GM12878 (cell line): ENCODE measurements around the gene WWP2. TPM values are rescaled to one million over a fixed set of nuclear protein-coding genes. Genes with fewer than 3 reads are reported as not detected.

Source experiments
- ATAC-seq: fragments of 200-7000 bp; cut with Tn5 transposase; 3 replicates; pipeline ENCODE4 v1.9.1; 2020; ENCODE audit warnings: mild to moderate bottlenecking, moderate library complexity
- BruUV-seq: library from RNA; stranded (reverse); fragments of 400-500 nt; replicated peaks from 2 replicates; lab custom pipeline; 2021; lab: Mats Ljungman, UMichigan
- CTCF ChIA-PET: fragments of 300-600 bp; sonication (Branson Sonifier 250); formaldehyde crosslinking; extraction: SDS; loops from one replicate; lab custom pipeline; 2021; ENCODE audit warnings: inconsistent platforms; lab: Yijun Ruan, JAX
- POLR2A ChIA-PET: fragments of 350-600 bp; formaldehyde crosslinking; extraction: SDS; loops from one replicate; lab custom pipeline; 2021; ENCODE audit warnings: inconsistent platforms; lab: Charles Lee
- RAD21 ChIA-PET: fragments of 300-600 bp; sonication (Branson Sonifier 250); formaldehyde crosslinking; loops from one replicate; lab custom pipeline; 2023; ENCODE audit warnings: antibody characterized with exemption; ENCODE audit not compliant: unreplicated experiment; lab: Charles Lee
- SMC1A ChIA-PET: fragments of 300-600 bp; sonication (Branson Sonifier 250); formaldehyde crosslinking; loops from one replicate; lab custom pipeline; 2023; ENCODE audit not compliant: unreplicated experiment, uncharacterized antibody; lab: Charles Lee
- DNase-seq: peaks from one replicate; pipeline ENCODE4 v3.0.0-alpha.2; 2011; ENCODE audit warnings: low read depth, low spot score
- FAIRE-seq: peaks from 3 replicates; lab custom pipeline; 2011; peaks lifted over from hg19 to GRCh38; lab: Jason Lieb, UNC
- H2AFZ ChIP-seq: 2 replicates; pipeline ENCODE4 v1.6.0; 2011; ENCODE audit warnings: low read depth, low read length, control low read depth; ENCODE audit not compliant: control insufficient read depth
- H3K27ac ChIP-seq: 2 replicates; pipeline ENCODE4 v1.5.1; 2011; ENCODE audit warnings: control low read depth; ENCODE audit not compliant: control insufficient read depth, insufficient read depth
- H3K27me3 ChIP-seq, 2 experiments: replicated peaks in 1 of 2; 2 replicates each; pipeline versions ENCODE4 v1.6.0 to v1.6.1; 2011; ENCODE audit warnings: low read length in 1 of 2; ENCODE audit not compliant: control insufficient read depth in 2 of 2, insufficient read depth in 2 of 2
- H3K36me3 ChIP-seq, 2 experiments: 2 replicates each; pipeline ENCODE4 v1.5.1; 2011; ENCODE audit warnings: low read length in 1 of 2; ENCODE audit not compliant: control insufficient read depth in 2 of 2, insufficient read depth in 2 of 2
- H3K4me1 ChIP-seq: 2 replicates; pipeline ENCODE4 v1.6.1; 2011; ENCODE audit warnings: mild to moderate bottlenecking, low read length, moderate library complexity, mixed read lengths; ENCODE audit not compliant: control insufficient read depth, insufficient read depth
- H3K4me2 ChIP-seq: 2 replicates; pipeline ENCODE4 v1.6.0; 2011; ENCODE audit warnings: control low read depth; ENCODE audit not compliant: control insufficient read depth, insufficient read depth
- H3K4me3 ChIP-seq: fragments of 200-600 bp; sonication (generic); 2 replicates; pipeline ENCODE4 v1.5.1; 2016
- H3K79me2 ChIP-seq: 2 replicates; pipeline ENCODE4 v1.6.0; 2011; ENCODE audit warnings: low read length; ENCODE audit not compliant: control insufficient read depth, insufficient read depth
- H3K9ac ChIP-seq: 2 replicates; pipeline ENCODE4 v1.8.0; 2011; ENCODE audit warnings: low read length, control low read depth, mixed read lengths; ENCODE audit not compliant: control insufficient read depth, insufficient read depth
- H3K9me3 ChIP-seq: replicated peaks from 3 replicates; pipeline ENCODE4 v1.5.1; 2011; ENCODE audit warnings: mild to moderate bottlenecking, low read length; ENCODE audit not compliant: control insufficient read depth, insufficient read depth
- H4K20me1 ChIP-seq: 2 replicates; pipeline ENCODE4 v1.6.0; 2011; ENCODE audit not compliant: control insufficient read depth, insufficient read depth
- IRF4 ChIP-seq: IDR thresholded peaks from 2 replicates; pipeline ENCODE4 v1.6.1; 2011; ENCODE audit warnings: low read depth, low read length
- POLR2A ChIP-seq: IDR thresholded peaks from 2 replicates; pipeline ENCODE4 v1.6.1; 2011; ENCODE audit warnings: low read depth, mild to moderate bottlenecking, low read length
- RCOR1 ChIP-seq: conservative IDR thresholded peaks from 2 replicates; pipeline ENCODE4 v1.6.1; 2012; ENCODE audit warnings: low read depth, low read length, improper control_type of control experiment
- STAT1 ChIP-seq: fragments of 450-650 bp; conservative IDR thresholded peaks from 2 replicates; pipeline ENCODE4 v1.6.1; 2014; ENCODE audit warnings: antibody characterized with exemption, mild to moderate bottlenecking
- SUPT20H ChIP-seq: IDR thresholded peaks from 2 replicates; pipeline ENCODE4 v1.6.1; 2011; ENCODE audit warnings: low read depth, mild to moderate bottlenecking, low read length, moderate library complexity, borderline replicate concordance; ENCODE audit not compliant: control insufficient read depth
- TAF1 ChIP-seq: IDR thresholded peaks from 2 replicates; pipeline ENCODE4 v1.6.1; 2011; ENCODE audit warnings: mild to moderate bottlenecking, low read depth, low read length, borderline replicate concordance
- TBL1XR1 ChIP-seq: IDR thresholded peaks from 2 replicates; pipeline ENCODE4 v1.6.1; 2012; ENCODE audit warnings: low read depth, low read length, improper control_type of control experiment
- TCF3 ChIP-seq: IDR thresholded peaks from 2 replicates; pipeline ENCODE4 v1.6.1; 2012; ENCODE audit warnings: low read depth, mild to moderate bottlenecking, low read length, borderline replicate concordance; ENCODE audit not compliant: insufficient read depth
- WGBS: methylation state at CpG from one replicate; pipeline ENCODE4 v1.1.6; 2016; ENCODE audit warnings: low lambda C conversion rate; ENCODE audit not compliant: insufficient replicate concordance, insufficient coverage; ENCODE audit errors: missing lambda C conversion rate; 5-methylcytosine and 5-hydroxymethylcytosine counted together
- in situ Hi-C: fragments of 300-500 bp; cut with MboI; formaldehyde crosslinking; loops from 9 replicates; pipeline ENCODE4 v1.14.3; 2018; ENCODE audit warnings: mixed read lengths
- intact Hi-C: fragments of 100-400 bp; cut with micrococcal nuclease; formaldehyde crosslinking; loops from one replicate; pipeline ENCODE4 v1.14.2; 2022; ENCODE audit not compliant: unreplicated experiment
- polyA plus RNA-seq, 11 experiments: library from polyadenylated mRNA; depleted of rRNA in 4 of 11; unstranded in 6 of 11; stranded (reverse) in 5 of 11; fragments of >200 nt; fragmentation: Nextera tagmentation in 4 of 11; fragmentation: Illumina TruSeq in 1 of 11; extraction: Ambion mirVana in 4 of 11; extraction: Trizol in 1 of 11; gene quantifications; 1 replicate in 1 of 11; 2 replicates in 10 of 11; pipeline versions ENCODE4 v1.2.1 to v1.2.3, GENCODE V29; 2011 to 2016; ENCODE audit warnings: inconsistent platforms in 2 of 11, missing spikeins in 2 of 11, low read depth in 1 of 11
- total RNA-seq, 4 experiments: library from RNA; depleted of rRNA in 3 of 4; stranded (reverse); fragments of >200 nt in 3 of 4; fragmentation: Illumina TruSeq in 1 of 4; extraction: Trizol in 1 of 4; gene quantifications; 2 replicates each; pipeline versions ENCODE4 v1.2.1 to v1.2.3, GENCODE V29; 2013 to 2021
- TF ChIP-seq, protein P1 (sequence below): IDR thresholded peaks from 2 replicates; pipeline ENCODE4 v1.6.1; 2012; ENCODE audit warnings: low read depth, low read length, improper control_type of control experiment
- TF ChIP-seq, protein P2 (sequence below), 3 experiments: IDR thresholded peaks in 2 of 3; conservative IDR thresholded peaks in 1 of 3; 2 replicates each; pipeline ENCODE4 v1.5.1; 2011; ENCODE audit warnings: low read depth in 3 of 3, low read length in 3 of 3, mild to moderate bottlenecking in 3 of 3, control low read depth in 2 of 3, moderate library complexity in 2 of 3, inconsistent platforms in 1 of 3, mixed read lengths in 1 of 3; ENCODE audit not compliant: control insufficient read depth in 2 of 3, insufficient read depth in 1 of 3; ENCODE audit errors: extremely low read depth in 1 of 3
- TF ChIP-seq, protein P3 (sequence below): fragments of 450-650 bp; formaldehyde crosslinking; IDR thresholded peaks from 2 replicates; pipeline ENCODE4 v1.4.0; 2022; ENCODE audit warnings: mild to moderate bottlenecking, moderate library complexity

Gene WWP2
- total and polyA plus RNA-seq, 10 of the 15 experiments (the other 5 are each of a cell fraction or from before 2014, with no cell fraction given), result 2.8 to 47.0 (median 23.8) TPM

DNA sequence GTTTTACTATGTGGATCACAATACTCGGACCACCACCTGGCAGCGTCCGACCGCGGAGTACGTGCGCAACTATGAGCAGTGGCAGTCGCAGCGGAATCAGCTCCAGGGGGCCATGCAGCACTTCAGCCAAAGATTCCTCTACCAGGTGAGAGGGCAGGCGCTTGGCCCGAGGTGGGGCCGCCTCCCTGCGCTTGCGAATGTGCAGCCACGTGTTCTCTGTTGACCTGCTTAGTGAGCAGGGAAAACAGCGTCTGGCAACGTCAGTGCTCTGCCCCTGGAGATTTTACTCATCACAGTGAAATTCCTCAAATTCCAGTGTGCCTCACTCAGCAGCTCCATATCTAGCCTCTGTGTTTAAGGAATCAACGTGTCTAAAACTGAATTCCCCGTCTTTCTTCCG lies 155.6 kb downstream of the WWP2 start:
- in situ Hi-C loops, result no loop called here
- FAIRE-seq (no peak), DNase-seq (no peak), ATAC-seq (no peak)
- Histone ChIP-seq H3K79me2 (no peaks in the 10 kb centered on the region), H3K4me3 (no peak overlapping the region), H3K9ac (no peak overlapping the region), H3K4me2 (no peak overlapping the region), H4K20me1 (no peaks in the 10 kb centered on the region)
- SMC1A ChIA-PET, result no interaction called here
- POLR2A ChIA-PET, result no interaction called here
- WGBS, result 94% methylated on average over 20 of the region's 20 CpGs
- RAD21 ChIA-PET, result no interaction called here
- CTCF ChIA-PET, result interaction anchor here (0.8 to 1.4 kb wide), 2 partner anchors 10 to 13 kb away, joined by 3 to 6 read pairs; no protein-coding TSS in a partner anchor
- TF ChIP-seq TAF1, result no peak
- TF ChIP-seq TBL1XR1, result no peak
- TF ChIP-seq POLR2A, result no peak
- TF ChIP-seq TCF3, result no peak
- no peak for TF ChIP-seq STAT1
- TF ChIP-seq, protein P1, sequence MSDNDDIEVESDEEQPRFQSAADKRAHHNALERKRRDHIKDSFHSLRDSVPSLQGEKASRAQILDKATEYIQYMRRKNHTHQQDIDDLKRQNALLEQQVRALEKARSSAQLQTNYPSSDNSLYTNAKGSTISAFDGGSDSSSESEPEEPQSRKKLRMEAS, result no peak
- TF ChIP-seq, all 136 proteins: peak for 0
- Histone ChIP-seq H3K36me3 (no peaks in the 10 kb centered on the region; a peak in 1 of 4 replicates), H3K4me1 (no peaks in the 10 kb centered on the region), H3K9me3 (no peaks in the 10 kb centered on the region), H3K27ac (no peak overlapping the region), H2AFZ (no peak overlapping the region), H3K27me3 (no peaks in the 10 kb centered on the region)
- intact Hi-C loops, result no loop called here
- no TSS peak for BruUV-seq

DNA sequence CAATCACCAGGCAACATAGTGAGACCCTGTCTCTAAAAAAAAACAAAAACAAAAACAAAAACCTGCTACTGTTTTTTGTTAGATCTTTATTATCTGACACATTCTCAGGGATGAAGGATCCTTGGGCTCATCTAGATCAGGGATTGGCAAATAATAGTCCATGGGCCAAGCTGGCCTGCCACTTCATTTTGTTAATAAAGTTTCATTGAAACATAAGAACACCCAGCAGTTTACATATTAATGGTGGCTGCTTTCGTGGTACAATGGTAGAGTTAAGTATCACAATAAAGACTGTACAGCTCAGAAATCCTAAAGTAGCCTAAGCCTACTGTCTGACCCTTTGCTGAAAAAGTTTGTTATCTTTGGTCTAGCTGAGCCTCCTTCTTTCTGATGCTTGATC lies 156.1 kb downstream of the WWP2 start:
- intact Hi-C loops (no loop called here), in situ Hi-C loops (no loop called here)
- Histone ChIP-seq H2AFZ (no peak overlapping the region), H3K4me3 (no peak overlapping the region), H3K9ac (no peak overlapping the region), H3K27ac (no peak overlapping the region), H3K79me2 (no peaks in the 10 kb centered on the region), H3K27me3 (no peaks in the 10 kb centered on the region), H3K36me3 (no peaks in the 10 kb centered on the region; a peak in 1 of 4 replicates), H3K4me2 (no peak overlapping the region), H4K20me1 (no peaks in the 10 kb centered on the region), H3K4me1 (no peaks in the 10 kb centered on the region), H3K9me3 (no peaks in the 10 kb centered on the region)
- WGBS, result 100% methylated on average over 1 of the region's 1 CpG
- DNase-seq (no peak), ATAC-seq (no peak), FAIRE-seq (no peak)
- BruUV-seq, result no TSS peak
- ChIA-PET CTCF (interaction anchor here (0.7 to 1.4 kb wide), 2 partner anchors 12 to 1370 kb away, joined by 3 to 6 read pairs; no protein-coding TSS in a partner anchor), SMC1A (no interaction called here), POLR2A (interaction anchor here (0.5 kb wide), 1 partner anchor 88 kb away, joined by 3 read pairs; no protein-coding TSS in a partner anchor), RAD21 (no interaction called here)
- TF ChIP-seq, protein P2, sequence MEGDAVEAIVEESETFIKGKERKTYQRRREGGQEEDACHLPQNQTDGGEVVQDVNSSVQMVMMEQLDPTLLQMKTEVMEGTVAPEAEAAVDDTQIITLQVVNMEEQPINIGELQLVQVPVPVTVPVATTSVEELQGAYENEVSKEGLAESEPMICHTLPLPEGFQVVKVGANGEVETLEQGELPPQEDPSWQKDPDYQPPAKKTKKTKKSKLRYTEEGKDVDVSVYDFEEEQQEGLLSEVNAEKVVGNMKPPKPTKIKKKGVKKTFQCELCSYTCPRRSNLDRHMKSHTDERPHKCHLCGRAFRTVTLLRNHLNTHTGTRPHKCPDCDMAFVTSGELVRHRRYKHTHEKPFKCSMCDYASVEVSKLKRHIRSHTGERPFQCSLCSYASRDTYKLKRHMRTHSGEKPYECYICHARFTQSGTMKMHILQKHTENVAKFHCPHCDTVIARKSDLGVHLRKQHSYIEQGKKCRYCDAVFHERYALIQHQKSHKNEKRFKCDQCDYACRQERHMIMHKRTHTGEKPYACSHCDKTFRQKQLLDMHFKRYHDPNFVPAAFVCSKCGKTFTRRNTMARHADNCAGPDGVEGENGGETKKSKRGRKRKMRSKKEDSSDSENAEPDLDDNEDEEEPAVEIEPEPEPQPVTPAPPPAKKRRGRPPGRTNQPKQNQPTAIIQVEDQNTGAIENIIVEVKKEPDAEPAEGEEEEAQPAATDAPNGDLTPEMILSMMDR (IDR thresholded peaks at IDR 0.05 in 2 of 3, conservative IDR thresholded peaks at IDR 0.05 in 1 of 3; ENCODE audit: control insufficient read depth in 2 of 3, extremely low read depth in 1 of 3, insufficient read depth in 1 of 3, low read depth in 3 of 3, low read length in 3 of 3), result no peak
- TF ChIP-seq, protein P3, sequence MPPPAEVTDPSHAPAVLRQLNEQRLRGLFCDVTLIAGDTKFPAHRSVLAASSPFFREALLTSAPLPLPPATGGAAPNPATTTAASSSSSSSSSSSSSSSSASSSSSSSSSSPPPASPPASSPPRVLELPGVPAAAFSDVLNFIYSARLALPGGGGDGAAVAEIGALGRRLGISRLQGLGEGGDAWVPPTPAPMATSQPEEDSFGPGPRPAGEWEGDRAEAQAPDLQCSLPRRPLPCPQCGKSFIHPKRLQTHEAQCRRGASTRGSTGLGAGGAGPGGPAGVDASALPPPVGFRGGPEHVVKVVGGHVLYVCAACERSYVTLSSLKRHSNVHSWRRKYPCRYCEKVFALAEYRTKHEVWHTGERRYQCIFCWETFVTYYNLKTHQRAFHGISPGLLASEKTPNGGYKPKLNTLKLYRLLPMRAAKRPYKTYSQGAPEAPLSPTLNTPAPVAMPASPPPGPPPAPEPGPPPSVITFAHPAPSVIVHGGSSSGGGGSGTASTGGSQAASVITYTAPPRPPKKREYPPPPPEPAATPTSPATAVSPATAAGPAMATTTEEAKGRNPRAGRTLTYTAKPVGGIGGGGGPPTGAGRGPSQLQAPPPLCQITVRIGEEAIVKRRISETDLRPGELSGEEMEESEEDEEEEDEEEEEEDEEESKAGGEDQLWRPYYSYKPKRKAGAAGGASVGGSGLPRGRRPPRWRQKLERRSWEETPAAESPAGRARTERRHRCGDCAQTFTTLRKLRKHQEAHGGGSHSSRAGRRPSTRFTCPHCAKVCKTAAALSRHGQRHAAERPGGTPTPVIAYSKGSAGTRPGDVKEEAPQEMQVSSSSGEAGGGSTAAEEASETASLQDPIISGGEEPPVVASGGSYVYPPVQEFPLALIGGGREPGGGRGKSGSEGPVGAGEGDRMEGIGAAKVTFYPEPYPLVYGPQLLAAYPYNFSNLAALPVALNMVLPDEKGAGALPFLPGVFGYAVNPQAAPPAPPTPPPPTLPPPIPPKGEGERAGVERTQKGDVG (CRISPR knock-in tag), result no peak
- TF ChIP-seq IRF4, result no peak
- no peak for TF ChIP-seq RCOR1
- no peak for TF ChIP-seq SUPT20H
